BJ (cell line): ENCODE measurements around the gene RIMS1. TPM values are rescaled to one million over a fixed set of nuclear protein-coding genes. Genes with fewer than 3 reads are reported as not detected.

Experiments
- CTCF ChIA-PET: fragments of 350-600 bp; formaldehyde crosslinking; extraction: SDS; loops from one replicate; lab custom pipeline; 2021; ENCODE audit warnings: antibody characterized with exemption, inconsistent platforms; lab: Yijun Ruan, JAX
- POLR2A ChIA-PET: fragments of 300-600 bp; sonication (Branson Sonifier 250); formaldehyde crosslinking; extraction: SDS; loops from one replicate; lab custom pipeline; 2021; ENCODE audit warnings: antibody characterized with exemption; lab: Charles Lee
- DNase-seq: peaks from one replicate; pipeline ENCODE4 v3.0.0-alpha.2; 2011; ENCODE audit warnings: low read depth
- H3K27me3 ChIP-seq: 2 replicates; pipeline ENCODE4 v1.6.0; 2011; ENCODE audit warnings: low read length; ENCODE audit not compliant: control insufficient read depth, insufficient read depth
- H3K36me3 ChIP-seq: 2 replicates; pipeline ENCODE4 v1.5.1; 2011; ENCODE audit warnings: low read length; ENCODE audit not compliant: control insufficient read depth, insufficient read depth
- H3K4me3 ChIP-seq: 2 replicates; pipeline ENCODE4 v1.5.1; 2011; ENCODE audit warnings: low read depth, mild to moderate bottlenecking, control low read depth, low read length
- CTCF ChIP-seq: IDR thresholded peaks from 2 replicates; pipeline ENCODE4 v1.5.1; 2011; ENCODE audit warnings: low read depth, mild to moderate bottlenecking, control low read depth, inconsistent platforms, low read length, moderate library complexity; ENCODE audit not compliant: insufficient read depth
- polyA plus RNA-seq: library from polyadenylated mRNA; depleted of rRNA; stranded (reverse); fragments of >200 nt; gene quantifications from 2 replicates; pipeline ENCODE4 v1.2.3, GENCODE V29; 2011

Gene RIMS1
- polyA plus RNA-seq, 1 experiment, result 0.28 TPM

- H3K27me3 ChIP-seq, result no peaks in the 10 kb centered on the region
- ChIA-PET POLR2A (no interaction called here), CTCF (no interaction called here)
- no peaks in the 10 kb centered on the region for H3K36me3 ChIP-seq
- DNase-seq, result no peak
- H3K4me3 ChIP-seq, result no peak overlapping the region
- TF ChIP-seq CTCF, result no peak
These were observed 485.1 kb downstream of the RIMS1 start for GRCh38 chr6:72371473-72371872.

- H3K27me3 ChIP-seq, result no peaks in the 10 kb centered on the region
- H3K4me3 ChIP-seq, result no peak overlapping the region
- no peak for DNase-seq
- no peaks in the 10 kb centered on the region for H3K36me3 ChIP-seq
- ChIA-PET POLR2A (no interaction called here), CTCF (interaction anchor here (1.9 kb wide), 1 partner anchor 8 kb away, joined by 7 read pairs; no protein-coding TSS in a partner anchor)
- no peak for TF ChIP-seq CTCF
These were observed 487.8 kb downstream of the RIMS1 start for GRCh38 chr6:72374172-72374571.

GRCh38 chr6:72374857-72375256 lies 488.5 kb downstream of the RIMS1 start:
- DNase-seq, result no peak
- no peak for TF ChIP-seq CTCF
- H3K36me3 ChIP-seq, result no peaks in the 10 kb centered on the region
- H3K27me3 ChIP-seq, result no peaks in the 10 kb centered on the region
- POLR2A ChIA-PET, result no interaction called here
- CTCF ChIA-PET, result interaction anchor here (1.9 kb wide), 1 partner anchor 9 kb away, joined by 7 read pairs; no protein-coding TSS in a partner anchor
- H3K4me3 ChIP-seq, result no peak overlapping the region

- DNase-seq, result no peak
- no peaks in the 10 kb centered on the region for H3K27me3 ChIP-seq
- POLR2A ChIA-PET, result no interaction called here
- no peak for TF ChIP-seq CTCF
- CTCF ChIA-PET, result no interaction called here
- no peaks in the 10 kb centered on the region for H3K36me3 ChIP-seq
- no peak overlapping the region for H3K4me3 ChIP-seq
These were observed 490.4 kb downstream of the RIMS1 start for GRCh38 chr6:72376736-72377135.

GRCh38 chr6:72381076-72381475 lies 494.7 kb downstream of the RIMS1 start:
- H3K27me3 ChIP-seq, result no peaks in the 10 kb centered on the region
- DNase-seq, result no peak
- ChIA-PET CTCF (interaction anchor here (1.3 kb wide), 1 partner anchor 30 kb away, joined by 6 read pairs; no protein-coding TSS in a partner anchor), POLR2A (no interaction called here)
- H3K4me3 ChIP-seq, result no peak overlapping the region
- no peaks in the 10 kb centered on the region for H3K36me3 ChIP-seq
- TF ChIP-seq CTCF, result no peak
